Karpas-422 (cell line): ENCODE results near the gene THSD4. TPM values are rescaled to one million over a fixed set of nuclear protein-coding genes. Genes with fewer than 3 reads are reported as not detected.

Experiments
- DNase-seq: peaks from one replicate; pipeline ENCODE4 v3.0.0-alpha.2; 2015
- H2AFZ ChIP-seq: fragments of 200-600 bp; sonication (generic); 2 replicates; pipeline ENCODE4 v1.6.1; 2014; ENCODE audit warnings: antibody characterized with exemption, low read length, mixed read lengths
- H3K27ac ChIP-seq: fragments of 200-600 bp; sonication (generic); 2 replicates; pipeline ENCODE4 v1.5.1; 2014; ENCODE audit warnings: mild to moderate bottlenecking, low read length, moderate library complexity
- H3K27me3 ChIP-seq: fragments of 200-600 bp; sonication (generic); 2 replicates; pipeline ENCODE4 v1.6.1; 2014; ENCODE audit warnings: low read length, mixed read lengths
- H3K36me3 ChIP-seq: fragments of 200-600 bp; sonication (generic); 2 replicates; pipeline ENCODE4 v1.6.1; 2014; ENCODE audit warnings: low read length, mixed read lengths; ENCODE audit not compliant: insufficient read depth
- H3K4me1 ChIP-seq: fragments of 200-600 bp; sonication (generic); 2 replicates; pipeline ENCODE4 v1.6.1; 2014; ENCODE audit warnings: mild to moderate bottlenecking, low read length, mixed read lengths
- H3K4me2 ChIP-seq: fragments of 200-600 bp; sonication (generic); 2 replicates; pipeline ENCODE4 v1.6.1; 2014; ENCODE audit warnings: low read length, low read depth, mild to moderate bottlenecking; ENCODE audit not compliant: poor library complexity, severe bottlenecking
- H3K4me3 ChIP-seq: fragments of 200-600 bp; sonication (generic); 2 replicates; pipeline ENCODE4 v1.5.1; 2014; ENCODE audit warnings: mild to moderate bottlenecking, antibody characterized with exemption, low read length, mixed read lengths
- H3K79me2 ChIP-seq: fragments of 200-600 bp; sonication (generic); 2 replicates; pipeline ENCODE4 v1.6.1; 2014; ENCODE audit warnings: mild to moderate bottlenecking, low read length, mixed read lengths
- H3K9ac ChIP-seq: fragments of 200-600 bp; sonication (generic); 2 replicates; pipeline ENCODE4 v1.6.0; 2014; ENCODE audit warnings: low read length
- H3K9me2 ChIP-seq: fragments of 200-600 bp; sonication (generic), shearing (Covaris generic); replicated peaks from 2 replicates; pipeline ENCODE4 v1.6.0; 2014; ENCODE audit warnings: mild to moderate bottlenecking, low read length, moderate library complexity; ENCODE audit not compliant: insufficient read depth
- H3K9me3 ChIP-seq: fragments of 300-700, 200-600 bp; sonication (generic); 2 replicates; pipeline ENCODE4 v1.6.1; 2014; ENCODE audit warnings: low read length, mixed read lengths
- H4K20me1 ChIP-seq: fragments of 200-600 bp; sonication (generic); 2 replicates; pipeline ENCODE4 v1.6.1; 2014; ENCODE audit warnings: mild to moderate bottlenecking, antibody characterized with exemption, low read length, low read depth; ENCODE audit not compliant: insufficient read depth
- total RNA-seq: library from RNA; depleted of rRNA; stranded (reverse); fragments of >200 nt; shearing (Covaris generic); gene quantifications from 2 replicates; pipeline ENCODE4 v1.2.3, GENCODE V29; 2014; ENCODE audit warnings: low replicate concordance

THSD4 gene
- total RNA-seq, 1 experiment from 2014 or later = 0.11 TPM

DNA sequence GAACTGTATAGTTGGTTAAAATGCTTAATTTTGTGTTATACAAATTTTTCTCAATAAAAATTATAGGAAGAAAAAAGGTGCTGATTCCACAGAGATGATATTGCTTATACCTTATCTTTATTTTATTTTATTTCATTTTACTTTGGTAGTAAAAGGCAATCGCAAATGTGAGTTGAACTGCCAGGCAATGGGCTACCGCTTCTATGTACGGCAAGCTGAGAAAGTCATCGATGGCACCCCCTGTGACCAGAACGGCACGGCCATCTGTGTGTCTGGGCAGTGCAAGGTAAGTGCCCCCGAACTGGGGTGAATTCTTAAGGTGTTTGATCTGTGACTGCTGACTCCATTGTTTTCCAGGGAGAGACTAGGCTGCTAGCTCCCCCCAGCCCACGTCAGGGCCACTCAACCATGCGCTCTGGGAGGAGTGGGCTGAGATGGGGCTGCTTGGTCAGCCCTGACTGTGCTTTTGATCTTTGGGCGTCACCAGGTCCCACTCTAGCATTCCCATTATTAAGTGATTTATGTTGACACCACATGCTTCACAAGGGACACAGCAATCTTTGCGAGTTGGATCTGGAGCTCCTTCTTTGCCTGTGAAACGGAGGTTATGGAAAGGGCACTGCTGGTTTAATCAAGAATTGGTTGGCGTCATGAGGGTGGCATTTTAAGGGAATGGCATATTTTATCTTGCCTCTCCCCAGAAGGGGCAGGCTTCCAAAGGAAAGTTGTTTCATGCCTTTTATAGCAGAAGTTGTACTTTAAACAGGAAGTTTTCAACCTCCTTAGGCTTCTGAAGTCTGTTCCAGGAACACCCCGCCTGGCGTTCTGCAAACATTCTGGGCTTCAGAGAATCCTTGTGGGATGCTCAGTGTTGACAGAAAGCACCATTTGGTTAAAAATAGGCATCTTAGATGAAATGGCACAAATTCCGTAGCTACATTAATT, 296.5 kb downstream of the THSD4 start:
- Histone ChIP-seq H3K36me3 (no peaks in the 10 kb centered on the region), H3K9me3 (no peaks in the 10 kb centered on the region), H3K4me3 (no peak overlapping the region), H3K27ac (no peak overlapping the region), H3K27me3 (no peaks in the 10 kb centered on the region), H4K20me1 (no peaks in the 10 kb centered on the region), H3K9me2 (no peaks in the 10 kb centered on the region), H3K4me1 (no peaks in the 10 kb centered on the region), H3K79me2 (no peaks in the 10 kb centered on the region), H3K4me2 (no peak overlapping the region), H3K9ac (no peak overlapping the region), H2AFZ (no peak overlapping the region)
- no peak for DNase-seq

DNA sequence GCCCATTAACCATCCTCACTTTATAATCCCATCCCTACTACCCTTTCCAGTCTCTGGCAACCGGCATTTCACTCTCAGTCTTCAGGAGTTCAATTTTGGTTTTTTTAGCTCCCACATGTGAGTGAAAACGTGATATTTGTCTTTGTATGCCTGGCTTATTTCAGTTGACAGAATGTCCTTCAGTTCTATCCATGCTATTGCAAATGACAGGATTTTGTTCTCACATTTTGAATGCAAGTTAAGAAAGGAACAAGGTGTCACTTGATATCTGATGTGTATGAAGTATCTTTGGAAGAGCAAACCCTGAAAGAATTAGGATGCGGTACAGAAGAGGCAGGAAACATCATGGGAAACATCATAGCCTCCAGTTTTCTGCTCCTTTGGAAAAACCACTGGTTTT, 298.1 kb downstream of the THSD4 start:
- Histone ChIP-seq H3K4me1 (no peaks in the 10 kb centered on the region), H2AFZ (no peak overlapping the region), H3K27me3 (no peaks in the 10 kb centered on the region), H3K9me3 (no peaks in the 10 kb centered on the region), H4K20me1 (no peaks in the 10 kb centered on the region), H3K4me3 (no peak overlapping the region), H3K9me2 (no peaks in the 10 kb centered on the region), H3K27ac (no peak overlapping the region), H3K36me3 (no peaks in the 10 kb centered on the region), H3K79me2 (no peaks in the 10 kb centered on the region), H3K9ac (no peak overlapping the region), H3K4me2 (no peak overlapping the region)
- no peak for DNase-seq

DNA sequence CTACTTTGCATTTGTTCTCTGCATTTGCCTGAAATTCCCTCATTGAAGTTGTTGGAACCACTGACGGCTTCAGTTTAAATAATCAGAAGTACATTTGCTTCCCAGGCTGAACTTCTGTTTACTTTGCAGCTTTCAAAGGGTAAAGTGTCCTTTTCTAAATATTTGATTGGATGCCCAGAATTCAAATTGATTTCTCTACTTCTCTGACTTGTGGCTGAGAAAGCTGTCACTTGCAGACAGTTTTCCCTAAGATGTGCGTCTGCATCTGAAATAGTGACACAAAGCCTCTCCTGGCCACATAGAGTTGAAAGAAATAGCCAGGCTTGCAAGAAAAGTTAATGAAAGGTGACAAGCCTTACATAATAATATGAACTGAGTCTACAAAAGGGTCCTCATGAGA, 299.6 kb downstream of the THSD4 start:
- no peak overlapping the region for H2AFZ ChIP-seq
- no peaks in the 10 kb centered on the region for H3K9me3 ChIP-seq
- DNase-seq = no peak
- no peak overlapping the region for H3K4me2 ChIP-seq
- H3K9me2 ChIP-seq = no peaks in the 10 kb centered on the region
- H3K4me1 ChIP-seq = no peaks in the 10 kb centered on the region
- H3K79me2 ChIP-seq = no peaks in the 10 kb centered on the region
- no peaks in the 10 kb centered on the region for H3K27me3 ChIP-seq
- H3K36me3 ChIP-seq = no peaks in the 10 kb centered on the region
- H3K27ac ChIP-seq = no peak overlapping the region
- H4K20me1 ChIP-seq = no peaks in the 10 kb centered on the region
- H3K4me3 ChIP-seq = no peak overlapping the region
- no peak overlapping the region for H3K9ac ChIP-seq

DNA sequence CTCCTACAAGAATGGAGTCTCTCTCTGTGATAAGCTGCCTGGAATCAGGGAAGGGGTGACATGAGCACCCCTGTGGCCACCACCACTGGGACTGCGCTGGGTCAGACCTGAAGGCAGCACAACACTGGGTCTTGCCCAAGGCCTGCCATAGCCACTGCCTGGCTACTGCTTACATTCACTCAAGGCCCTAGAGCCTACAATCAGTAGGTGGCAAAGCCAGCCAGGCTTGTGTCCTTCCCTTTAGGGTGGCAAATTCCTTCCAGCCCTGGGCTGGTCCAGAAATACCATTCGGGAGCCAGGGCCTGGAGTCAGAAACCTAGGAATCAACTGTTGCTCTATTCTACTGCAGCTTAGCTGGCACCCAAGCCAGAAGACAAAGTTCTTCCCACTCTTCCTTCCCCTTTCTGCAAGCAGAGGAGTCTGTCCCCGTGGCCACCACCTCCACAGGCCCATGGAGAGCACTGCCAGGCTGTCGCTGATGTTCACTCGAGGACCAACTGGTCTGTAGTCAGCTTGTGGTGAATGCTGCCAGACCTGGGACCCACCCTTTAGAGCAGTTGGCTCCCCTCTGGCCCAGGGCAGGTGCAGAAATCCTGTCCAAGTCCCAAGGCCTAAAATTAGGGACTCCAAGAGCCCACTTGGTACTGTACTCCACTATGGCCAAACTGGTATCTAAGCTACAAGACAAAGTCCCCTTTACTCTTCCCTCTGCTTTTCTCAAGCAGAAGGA, 307.4 kb downstream of the THSD4 start:
- DNase-seq = no peak
- H3K4me3 ChIP-seq = no peak overlapping the region
- H3K36me3 ChIP-seq = no peaks in the 10 kb centered on the region
- H3K27me3 ChIP-seq = no peaks in the 10 kb centered on the region
- H3K79me2 ChIP-seq = no peaks in the 10 kb centered on the region
- H4K20me1 ChIP-seq = no peaks in the 10 kb centered on the region
- no peaks in the 10 kb centered on the region for H3K9me3 ChIP-seq
- no peak overlapping the region for H2AFZ ChIP-seq
- H3K4me1 ChIP-seq = no peaks in the 10 kb centered on the region
- no peak overlapping the region for H3K9ac ChIP-seq
- H3K4me2 ChIP-seq = no peak overlapping the region
- H3K27ac ChIP-seq = no peak overlapping the region
- no peaks in the 10 kb centered on the region for H3K9me2 ChIP-seq

DNA sequence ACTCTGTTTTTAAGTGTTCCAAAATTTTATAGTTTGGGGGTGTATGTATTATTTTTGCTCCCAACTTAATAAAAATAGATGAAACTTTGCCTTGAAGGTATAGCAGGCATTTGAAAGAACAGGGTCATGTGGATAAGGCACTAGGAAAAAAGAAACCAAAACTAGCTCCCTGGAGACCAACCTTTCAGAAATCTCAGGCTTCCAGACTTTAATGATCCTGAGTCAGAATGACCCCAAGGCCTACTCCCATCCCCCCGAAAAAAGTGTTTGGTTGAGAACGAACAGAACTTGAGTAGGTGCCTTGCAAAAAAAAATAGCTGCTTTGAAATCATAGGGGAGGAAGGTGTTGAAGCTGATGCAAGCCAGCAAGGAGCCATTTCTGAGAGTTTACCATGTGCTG, 309.5 kb downstream of the THSD4 start:
- Histone ChIP-seq H3K79me2 (no peaks in the 10 kb centered on the region), H3K9me3 (no peaks in the 10 kb centered on the region), H4K20me1 (no peaks in the 10 kb centered on the region), H3K36me3 (no peaks in the 10 kb centered on the region), H2AFZ (no peak overlapping the region), H3K4me1 (no peaks in the 10 kb centered on the region), H3K27me3 (no peaks in the 10 kb centered on the region), H3K4me2 (no peak overlapping the region), H3K9ac (no peak overlapping the region), H3K27ac (no peak overlapping the region), H3K9me2 (no peaks in the 10 kb centered on the region), H3K4me3 (no peak overlapping the region)
- DNase-seq = no peak

DNA sequence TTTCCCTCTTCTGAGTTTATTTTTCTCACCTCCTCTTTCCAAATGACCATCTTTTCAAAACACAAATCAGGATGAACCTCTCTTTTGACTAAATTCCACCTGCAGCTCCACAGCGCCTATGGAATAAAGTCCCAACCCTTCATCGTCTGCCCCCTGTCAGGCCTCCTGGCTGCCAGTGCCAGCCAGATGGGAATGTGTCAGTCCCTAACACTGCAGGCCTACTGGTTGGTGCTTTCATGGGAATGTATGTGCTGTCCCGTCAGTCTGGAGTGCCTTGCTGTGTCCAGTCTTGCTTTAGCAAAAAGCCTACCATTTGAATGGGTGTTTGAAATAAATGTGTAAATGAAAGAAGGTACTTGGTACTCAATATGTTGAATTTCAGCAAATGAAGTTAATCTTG, 310.1 kb downstream of the THSD4 start:
- no peaks in the 10 kb centered on the region for H3K4me1 ChIP-seq
- H3K36me3 ChIP-seq = no peaks in the 10 kb centered on the region
- no peak overlapping the region for H3K9ac ChIP-seq
- H4K20me1 ChIP-seq = no peaks in the 10 kb centered on the region
- H3K79me2 ChIP-seq = no peaks in the 10 kb centered on the region
- no peak overlapping the region for H3K4me2 ChIP-seq
- DNase-seq = no peak
- no peak overlapping the region for H2AFZ ChIP-seq
- no peak overlapping the region for H3K4me3 ChIP-seq
- H3K9me3 ChIP-seq = no peaks in the 10 kb centered on the region
- no peaks in the 10 kb centered on the region for H3K9me2 ChIP-seq
- H3K27ac ChIP-seq = no peak overlapping the region
- no peaks in the 10 kb centered on the region for H3K27me3 ChIP-seq

DNA sequence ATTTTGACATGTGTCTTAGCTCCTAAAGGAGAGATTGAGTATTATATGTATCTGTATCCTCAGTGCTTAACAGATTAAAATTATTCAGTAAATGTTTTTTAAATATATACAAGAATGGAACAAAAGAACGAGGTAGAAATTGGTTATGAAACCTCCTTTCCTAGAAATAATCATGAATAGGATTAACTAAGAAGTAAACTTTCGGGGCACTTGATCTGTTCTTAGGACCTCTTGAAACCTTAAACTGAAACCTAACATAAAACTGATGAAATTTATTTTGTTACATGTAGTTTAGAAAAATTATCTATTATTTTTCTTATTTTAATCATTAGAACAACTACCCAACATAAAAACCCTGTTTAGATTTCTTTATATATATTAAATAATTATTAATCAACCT, 311.5 kb downstream of the THSD4 start:
- H3K27ac ChIP-seq = no peak overlapping the region
- H2AFZ ChIP-seq = no peak overlapping the region
- no peaks in the 10 kb centered on the region for H3K27me3 ChIP-seq
- H3K9me2 ChIP-seq = no peaks in the 10 kb centered on the region
- H3K36me3 ChIP-seq = no peaks in the 10 kb centered on the region
- H4K20me1 ChIP-seq = no peaks in the 10 kb centered on the region
- no peak overlapping the region for H3K4me2 ChIP-seq
- no peak overlapping the region for H3K4me3 ChIP-seq
- H3K9ac ChIP-seq = no peak overlapping the region
- no peaks in the 10 kb centered on the region for H3K9me3 ChIP-seq
- H3K4me1 ChIP-seq = no peaks in the 10 kb centered on the region
- no peaks in the 10 kb centered on the region for H3K79me2 ChIP-seq
- no peak for DNase-seq

DNA sequence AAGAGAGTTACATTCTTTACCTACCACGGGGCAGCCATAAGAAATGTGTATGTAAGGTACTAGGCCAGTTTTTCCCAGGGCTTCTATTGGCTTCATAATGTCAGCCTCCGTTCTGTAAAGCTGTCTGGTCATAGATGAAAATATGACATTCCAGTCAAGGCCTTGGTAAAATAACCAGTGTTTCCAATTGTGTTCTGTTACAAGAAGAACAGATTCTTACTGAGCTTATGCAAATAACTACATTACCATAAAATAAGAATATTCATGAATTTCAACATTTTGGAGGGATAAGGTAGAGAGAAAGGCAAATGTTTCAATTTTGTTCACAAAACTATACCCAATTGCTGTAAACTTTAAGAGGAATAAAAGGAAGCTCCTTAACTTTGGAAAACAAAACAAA, 315.5 kb downstream of the THSD4 start:
- H3K9me2 ChIP-seq = no peaks in the 10 kb centered on the region
- H3K36me3 ChIP-seq = no peaks in the 10 kb centered on the region
- no peaks in the 10 kb centered on the region for H4K20me1 ChIP-seq
- no peaks in the 10 kb centered on the region for H3K4me1 ChIP-seq
- H3K9ac ChIP-seq = no peak overlapping the region
- H3K79me2 ChIP-seq = no peaks in the 10 kb centered on the region
- H3K9me3 ChIP-seq = no peaks in the 10 kb centered on the region
- H3K27ac ChIP-seq = no peak overlapping the region
- no peak for DNase-seq
- no peak overlapping the region for H3K4me2 ChIP-seq
- no peaks in the 10 kb centered on the region for H3K27me3 ChIP-seq
- no peak overlapping the region for H3K4me3 ChIP-seq
- H2AFZ ChIP-seq = no peak overlapping the region
